Adrenal gland (tissue), 5 donors: ENCODE measurements around the gene KLF9.

Experiments used
- CTCF ChIP-seq, 6 experiments: fragments of 450-650 bp in 4 of 6; fragments of 200-600 bp in 2 of 6; sonication (generic) in 1 of 6; IDR thresholded peaks; 1 replicate in 5 of 6; 2 replicates in 1 of 6; pipeline versions ENCODE4 v1.5.1 to v1.8.0; 2016 to 2021; ENCODE audit warnings: antibody characterized with exemption in 6 of 6, mild to moderate bottlenecking in 2 of 6, moderate library complexity in 1 of 6
- POLR2A ChIP-seq, 2 donors: fragments of 450-650 bp; IDR thresholded peaks; one replicate each; pipeline ENCODE4 v1.6.1; 2017; ENCODE audit warnings: antibody characterized with exemption in 2 of 2, mild to moderate bottlenecking in 2 of 2, moderate library complexity in 1 of 2
- donor health status: DM: no; HTN: no; CAD: no.

GRCh38 chr9:70455993-70456704, 41.7 kb upstream of the KLF9 start:
- TF ChIP-seq CTCF (IDR thresholded peaks at IDR 0.05) (no peak), POLR2A (IDR thresholded peaks at IDR 0.05) (no peak)
